Smooth muscle cell (in vitro differentiated cells): ENCODE measurements around the gene PKHD1. TPM values are rescaled to one million over a fixed set of nuclear protein-coding genes. Genes with fewer than 3 reads are reported as not detected.

Source experiments
- DNase-seq: peaks from one replicate; lab custom pipeline; 2025; ENCODE audit not compliant: unreplicated experiment; lab: John Stamatoyannopoulos, UW
- H2AFZ ChIP-seq: fragments of 200-600 bp; sonication (generic); 2 replicates; pipeline ENCODE4 v1.6.0; 2016; ENCODE audit warnings: antibody characterized with exemption, low read depth, mild to moderate bottlenecking
- H3F3A ChIP-seq: fragments of 200-600 bp; sonication (generic); 2 replicates; pipeline ENCODE4 v1.6.0; 2017; ENCODE audit warnings: antibody characterized with exemption, low read depth
- H3K27ac ChIP-seq: fragments of 200-600 bp; sonication (generic); 2 replicates; pipeline ENCODE4 v1.5.1; 2016; ENCODE audit warnings: low read depth, mild to moderate bottlenecking
- H3K27me3 ChIP-seq: fragments of 200-600 bp; sonication (generic); 2 replicates; pipeline ENCODE4 v1.6.1; 2016; ENCODE audit warnings: low read depth, mild to moderate bottlenecking
- H3K36me3 ChIP-seq: fragments of 200-600 bp; sonication (generic); 2 replicates; pipeline ENCODE4 v1.5.1; 2016; ENCODE audit warnings: low read depth
- H3K4me1 ChIP-seq: fragments of 200-600 bp; sonication (generic); 2 replicates; pipeline ENCODE4 v1.5.1; 2016; ENCODE audit warnings: low read depth
- H3K4me2 ChIP-seq: fragments of 200-600 bp; sonication (generic); 2 replicates; pipeline ENCODE4 v1.6.0; 2016; ENCODE audit warnings: mild to moderate bottlenecking
- H3K4me3 ChIP-seq: fragments of 200-600 bp; sonication (generic); 2 replicates; pipeline ENCODE4 v1.5.1; 2016; ENCODE audit warnings: mild to moderate bottlenecking
- H3K79me2 ChIP-seq: fragments of 200-600 bp; sonication (generic); 2 replicates; pipeline ENCODE4 v1.6.0; 2016; ENCODE audit warnings: low read depth, mild to moderate bottlenecking
- H3K9ac ChIP-seq: fragments of 200-600 bp; sonication (generic); 2 replicates; pipeline ENCODE4 v1.6.0; 2016; ENCODE audit warnings: low read depth
- H3K9me3 ChIP-seq: fragments of 200-600 bp; sonication (generic); replicated peaks from 2 replicates; pipeline ENCODE4 v1.5.1; 2016; ENCODE audit warnings: low read depth
- H4K20me1 ChIP-seq: fragments of 200-600 bp; sonication (generic); 2 replicates; pipeline ENCODE4 v1.6.0; 2016; ENCODE audit warnings: low read depth
- CTCF ChIP-seq: fragments of 200-600 bp; sonication (generic); IDR thresholded peaks from 2 replicates; pipeline ENCODE4 v1.5.1; 2017; ENCODE audit warnings: borderline replicate concordance, mild to moderate bottlenecking, antibody characterized with exemption; ENCODE audit not compliant: insufficient read depth, poor library complexity, severe bottlenecking
- WGBS: methylation state at CpG from one replicate; pipeline ENCODE4 v1.1.7; 2016; ENCODE audit warnings: low lambda C conversion rate; 5-methylcytosine and 5-hydroxymethylcytosine counted together
- polyA plus RNA-seq: library from polyadenylated mRNA; unstranded; fragments of >200 nt; fragmentation: Nextera tagmentation; extraction: Ambion mirVana; gene quantifications from 2 replicates; pipeline ENCODE4 v1.2.1, GENCODE V29; 2016
- total RNA-seq: library from RNA; depleted of rRNA; stranded (reverse); fragments of >200 nt; gene quantifications from 2 replicates; pipeline ENCODE4 v1.2.3, GENCODE V29; 2014

Gene PKHD1
- total and polyA plus RNA-seq, 2 experiments from 2014 or later, result not detected

GRCh38 chr6:51718533-51718932 lies 368.9 kb downstream of the PKHD1 start:
- no peaks in the 10 kb centered on the region for H3K36me3 ChIP-seq
- no peak overlapping the region for H2AFZ ChIP-seq
- no peak for DNase-seq
- H3K27me3 ChIP-seq, result no peaks in the 10 kb centered on the region
- 93% methylated on average over 1 of the region's 1 CpG for WGBS
- no peaks in the 10 kb centered on the region for H3K9me3 ChIP-seq
- H3K79me2 ChIP-seq, result no peaks in the 10 kb centered on the region
- no peak for TF ChIP-seq CTCF
- H3K27ac ChIP-seq, result no peak overlapping the region
- no peaks in the 10 kb centered on the region for H4K20me1 ChIP-seq
- H3K4me3 ChIP-seq, result no peak overlapping the region
- H3K9ac ChIP-seq, result no peak overlapping the region
- no peaks in the 10 kb centered on the region for H3K4me1 ChIP-seq
- H3F3A ChIP-seq, result no peaks in the 10 kb centered on the region
- no peak overlapping the region for H3K4me2 ChIP-seq

- Histone ChIP-seq H3F3A (no peaks in the 10 kb centered on the region), H3K4me2 (no peak overlapping the region), H3K9ac (no peak overlapping the region), H4K20me1 (no peaks in the 10 kb centered on the region), H3K4me3 (no peak overlapping the region), H3K36me3 (no peaks in the 10 kb centered on the region), H3K4me1 (no peaks in the 10 kb centered on the region), H2AFZ (no peak overlapping the region), H3K79me2 (no peaks in the 10 kb centered on the region), H3K9me3 (no peaks in the 10 kb centered on the region), H3K27me3 (no peaks in the 10 kb centered on the region), H3K27ac (no peak overlapping the region)
- DNase-seq, result no peak
- WGBS, result 89% methylated on average over 1 of the region's 1 CpG
- TF ChIP-seq CTCF, result no peak
Measured at GRCh38 chr6:51717477-51717876, 369.9 kb downstream of the PKHD1 start.

GRCh38 chr6:51711876-51712275 lies 375.5 kb downstream of the PKHD1 start:
- H3K79me2 ChIP-seq, result no peaks in the 10 kb centered on the region
- no peak overlapping the region for H3K27ac ChIP-seq
- no peaks in the 10 kb centered on the region for H3F3A ChIP-seq
- no peak for TF ChIP-seq CTCF
- no peak overlapping the region for H2AFZ ChIP-seq
- no peaks in the 10 kb centered on the region for H3K27me3 ChIP-seq
- H3K9ac ChIP-seq, result no peak overlapping the region
- H3K4me1 ChIP-seq, result no peaks in the 10 kb centered on the region
- H3K4me3 ChIP-seq, result no peak overlapping the region
- DNase-seq, result no peak
- H3K36me3 ChIP-seq, result no peaks in the 10 kb centered on the region
- no peak overlapping the region for H3K4me2 ChIP-seq
- no peaks in the 10 kb centered on the region for H3K9me3 ChIP-seq
- 65% methylated on average over 3 of the region's 3 CpGs for WGBS
- no peaks in the 10 kb centered on the region for H4K20me1 ChIP-seq

- no peak overlapping the region for H3K27ac ChIP-seq
- no peaks in the 10 kb centered on the region for H4K20me1 ChIP-seq
- no peaks in the 10 kb centered on the region for H3K36me3 ChIP-seq
- no peaks in the 10 kb centered on the region for H3F3A ChIP-seq
- no peak overlapping the region for H3K9ac ChIP-seq
- no peak overlapping the region for H3K4me2 ChIP-seq
- H3K4me1 ChIP-seq, result no peaks in the 10 kb centered on the region
- 84% methylated on average over 2 of the region's 2 CpGs for WGBS
- no peaks in the 10 kb centered on the region for H3K79me2 ChIP-seq
- H2AFZ ChIP-seq, result no peak overlapping the region
- H3K27me3 ChIP-seq, result peaks cover 10% of the 10 kb centered on the region
- TF ChIP-seq CTCF, result no peak
- DNase-seq, result no peak
- H3K9me3 ChIP-seq, result no peaks in the 10 kb centered on the region
- no peak overlapping the region for H3K4me3 ChIP-seq
Measured at GRCh38 chr6:51706086-51706485, 381.3 kb downstream of the PKHD1 start.
